ENCODE measurements around the gene TMEM115. TPM values are rescaled to one million over a fixed set of nuclear protein-coding genes. Genes with fewer than 3 reads are reported as not detected.

Gene TMEM115
- total RNA-seq, 1 donor from 2014 or later, result 40.1 TPM

DNA sequence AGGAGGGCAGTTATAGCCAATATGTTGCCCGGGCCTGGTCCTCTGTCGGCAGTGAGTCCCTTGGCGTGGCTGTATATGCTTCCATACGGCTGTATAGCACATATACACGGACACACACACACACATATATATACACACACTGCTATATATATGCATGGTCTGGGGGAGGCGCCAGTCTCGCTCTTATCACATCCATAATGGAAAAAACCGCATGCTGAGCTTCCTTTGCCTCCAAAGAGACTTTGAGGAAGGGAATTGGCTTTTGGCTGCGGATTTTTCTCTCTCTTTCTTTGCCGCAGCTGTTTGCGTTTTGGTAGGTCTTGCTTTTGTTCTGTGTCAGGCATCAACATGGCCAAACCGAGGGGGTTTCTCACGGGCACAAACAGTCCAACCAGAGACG is 11.3 kb upstream of the TMEM115 start:
- intact Hi-C loops (cut with DNase I), result no loop called here
- DNase-seq, result no peak
- no peaks in the 10 kb centered on the region for H3K27me3 ChIP-seq

DNA sequence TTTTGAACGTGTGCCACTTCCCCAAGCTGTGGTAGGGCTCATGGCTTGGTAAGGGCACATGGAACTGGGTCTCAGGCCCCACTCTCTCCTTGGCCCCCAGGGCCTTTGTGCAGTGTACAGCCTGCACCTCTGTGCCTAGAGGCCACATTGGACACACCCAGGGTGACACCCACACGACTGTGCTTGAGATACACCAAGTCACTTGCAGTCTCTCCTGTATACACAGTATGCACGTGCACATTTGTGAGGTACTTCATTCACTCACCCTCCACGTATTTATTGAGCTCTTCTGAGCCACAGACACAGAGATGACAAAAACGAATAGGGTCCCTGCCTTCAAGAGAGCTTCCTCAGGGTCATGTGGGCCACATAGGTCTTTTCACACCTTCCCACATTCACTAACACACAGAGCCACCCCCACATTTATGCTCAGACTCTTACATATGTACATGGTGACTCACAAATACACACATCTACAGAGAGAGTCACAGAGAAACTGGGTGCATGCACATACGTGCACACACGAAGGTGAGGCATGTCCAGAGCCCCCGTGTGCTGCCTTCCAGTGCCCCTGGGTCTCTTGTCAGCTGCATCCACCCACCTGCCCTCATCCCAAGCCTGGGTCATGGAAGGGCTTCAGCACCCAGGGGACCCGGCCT is 9.8 kb upstream of the TMEM115 start:
- H3K27ac ChIP-seq, result no peak overlapping the region
- ATAC-seq, result no peak
- DNase-seq, result no peak
- H3K9me3 ChIP-seq, result no peaks in the 10 kb centered on the region
- TF ChIP-seq, protein P1, sequence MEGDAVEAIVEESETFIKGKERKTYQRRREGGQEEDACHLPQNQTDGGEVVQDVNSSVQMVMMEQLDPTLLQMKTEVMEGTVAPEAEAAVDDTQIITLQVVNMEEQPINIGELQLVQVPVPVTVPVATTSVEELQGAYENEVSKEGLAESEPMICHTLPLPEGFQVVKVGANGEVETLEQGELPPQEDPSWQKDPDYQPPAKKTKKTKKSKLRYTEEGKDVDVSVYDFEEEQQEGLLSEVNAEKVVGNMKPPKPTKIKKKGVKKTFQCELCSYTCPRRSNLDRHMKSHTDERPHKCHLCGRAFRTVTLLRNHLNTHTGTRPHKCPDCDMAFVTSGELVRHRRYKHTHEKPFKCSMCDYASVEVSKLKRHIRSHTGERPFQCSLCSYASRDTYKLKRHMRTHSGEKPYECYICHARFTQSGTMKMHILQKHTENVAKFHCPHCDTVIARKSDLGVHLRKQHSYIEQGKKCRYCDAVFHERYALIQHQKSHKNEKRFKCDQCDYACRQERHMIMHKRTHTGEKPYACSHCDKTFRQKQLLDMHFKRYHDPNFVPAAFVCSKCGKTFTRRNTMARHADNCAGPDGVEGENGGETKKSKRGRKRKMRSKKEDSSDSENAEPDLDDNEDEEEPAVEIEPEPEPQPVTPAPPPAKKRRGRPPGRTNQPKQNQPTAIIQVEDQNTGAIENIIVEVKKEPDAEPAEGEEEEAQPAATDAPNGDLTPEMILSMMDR (IDR thresholded peaks at IDR 0.05), result no peak
- H3K36me3 ChIP-seq, result no peaks in the 10 kb centered on the region
- intact Hi-C loops (cut with DNase I), result no loop called here
- no peaks in the 10 kb centered on the region for H3K27me3 ChIP-seq
- peaks cover 6% of the 10 kb centered on the region for H3K4me1 ChIP-seq
- no peak overlapping the region for H3K4me3 ChIP-seq

More for the DNA sequence above, 11.3 kb upstream of the TMEM115 start:
- Histone ChIP-seq H3K36me3 (no peaks in the 10 kb centered on the region), H3K4me3 (no peak overlapping the region), H3K4me1 (no peaks in the 10 kb centered on the region), H3K9me3 (no peaks in the 10 kb centered on the region), H3K27ac (no peak overlapping the region)
- TF ChIP-seq, protein P1 (IDR thresholded peaks at IDR 0.05), result no peak
- ATAC-seq, result no peak

DNA sequence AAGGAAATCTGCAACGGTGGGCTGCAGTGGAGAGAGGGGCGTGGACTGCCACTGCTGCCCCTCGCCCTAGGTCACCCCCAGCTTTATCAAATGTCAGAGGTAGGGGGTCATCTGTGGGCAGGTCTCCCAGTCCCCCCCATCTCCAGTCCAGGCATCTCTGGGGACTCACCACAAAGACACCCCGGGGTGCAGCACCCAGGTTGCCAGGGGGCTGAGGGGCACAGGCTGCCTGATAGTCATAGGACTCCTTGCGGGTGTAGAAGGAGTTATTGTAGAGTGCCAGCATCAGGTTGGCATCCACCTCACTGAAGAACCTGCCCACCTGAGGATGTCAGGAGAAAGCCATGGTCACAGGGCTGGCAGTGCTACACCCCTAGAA is 6.5 kb upstream of the TMEM115 start:
- H3K4me3 ChIP-seq, result peak overlapping the region; percentile 55
- H3K27me3 ChIP-seq, result no peaks in the 10 kb centered on the region
- TF ChIP-seq, protein P1 (IDR thresholded peaks at IDR 0.05), result no peak
- intact Hi-C loops (cut with DNase I), result no loop called here
- peaks cover 7% of the 10 kb centered on the region for H3K4me1 ChIP-seq
- H3K36me3 ChIP-seq, result no peaks in the 10 kb centered on the region
- no peak overlapping the region for H3K27ac ChIP-seq
- DNase-seq (no peak), ATAC-seq (no peak)
- H3K9me3 ChIP-seq, result no peaks in the 10 kb centered on the region

DNA sequence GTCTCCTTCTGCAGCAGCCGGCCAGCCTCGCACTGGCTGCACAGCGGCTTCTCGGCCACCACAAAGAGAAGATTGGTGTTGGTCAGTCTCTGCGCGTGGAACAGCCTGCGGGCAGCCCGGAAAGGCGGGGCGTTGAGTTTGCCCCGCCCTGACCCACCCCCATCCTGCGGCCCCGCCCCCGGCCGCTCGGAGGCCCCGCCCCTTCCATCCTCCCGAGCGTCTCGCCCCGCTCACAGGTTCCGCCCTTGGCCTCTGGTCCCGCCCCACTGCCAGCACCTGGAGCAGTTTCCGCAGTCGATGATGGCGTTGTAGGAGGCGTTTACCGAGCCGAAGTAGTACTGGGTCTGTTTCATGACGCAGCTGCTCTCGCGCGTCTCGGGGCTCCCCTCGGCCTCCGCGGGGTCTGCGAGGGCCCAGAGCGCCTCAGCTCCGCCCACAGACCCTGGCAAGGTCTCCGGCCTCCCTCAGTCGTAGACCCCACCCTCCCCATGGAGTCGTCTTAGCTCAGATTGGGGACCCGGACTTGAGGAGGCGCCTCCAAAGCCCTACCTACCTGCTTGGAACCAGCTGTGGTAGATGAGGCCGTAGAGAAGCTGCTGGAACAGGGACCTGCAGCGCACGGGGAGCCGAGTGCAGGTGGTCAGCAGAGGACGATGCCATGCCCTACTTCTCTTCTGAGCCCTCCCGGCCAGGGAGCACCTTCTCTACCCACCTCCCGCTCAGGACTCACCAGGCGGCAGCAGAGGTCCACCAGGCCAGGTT is 5.9 kb upstream of the TMEM115 start:
- intact Hi-C loops (cut with DNase I), result no loop called here
- H3K27me3 ChIP-seq, result no peaks in the 10 kb centered on the region
- DNase-seq (peak; percentile 89), ATAC-seq (peak; percentile 83)
- TF ChIP-seq, protein P1 (IDR thresholded peaks at IDR 0.05), result no peak
- H3K9me3 ChIP-seq, result no peaks in the 10 kb centered on the region
- H3K4me3 ChIP-seq, result peak overlapping the region; percentile 55
- H3K27ac ChIP-seq, result no peak overlapping the region
- no peaks in the 10 kb centered on the region for H3K36me3 ChIP-seq
- peaks cover 7% of the 10 kb centered on the region for H3K4me1 ChIP-seq

DNA sequence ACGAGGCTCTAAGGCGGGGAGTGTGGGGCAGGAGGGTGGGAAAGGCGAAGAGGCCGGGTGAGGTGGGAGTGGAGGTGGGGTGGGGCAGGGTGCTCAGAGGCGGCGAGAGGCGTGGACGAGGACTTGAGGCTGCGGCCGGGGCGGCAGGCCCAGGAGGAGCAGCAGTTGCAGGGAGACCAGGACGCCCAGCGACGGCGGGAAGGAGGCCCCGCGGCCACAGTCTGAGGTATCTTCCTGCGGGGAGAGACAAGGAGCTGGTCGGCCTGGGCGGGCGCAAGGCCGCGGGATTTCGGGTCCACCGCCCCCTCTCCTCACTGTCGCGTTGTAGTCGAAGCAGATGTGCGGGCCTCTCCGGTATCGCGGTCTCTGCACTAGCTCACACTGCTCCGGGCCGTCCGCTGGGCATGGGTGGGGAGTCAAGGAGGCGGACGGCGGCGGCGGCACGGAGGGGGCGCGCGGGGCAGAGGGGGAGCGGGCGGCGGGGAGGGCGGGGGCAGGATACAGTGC is 5.3 kb upstream of the TMEM115 start:
- no peak for DNase-seq
- intact Hi-C loops (cut with DNase I), result no loop called here

More for the DNA sequence above, 5.3 kb upstream of the TMEM115 start:
- peak; percentile 6 for ATAC-seq
- peaks cover 7% of the 10 kb centered on the region for H3K4me1 ChIP-seq
- TF ChIP-seq, protein P1 (IDR thresholded peaks at IDR 0.05), result no peak
- no peak overlapping the region for H3K27ac ChIP-seq
- H3K9me3 ChIP-seq, result no peaks in the 10 kb centered on the region
- no peaks in the 10 kb centered on the region for H3K36me3 ChIP-seq
- peak overlapping the region; percentile 55 for H3K4me3 ChIP-seq
- H3K27me3 ChIP-seq, result no peaks in the 10 kb centered on the region
